Osteocyte (in vitro differentiated cells): ENCODE data around the gene ENOPH1. TPM values are rescaled to one million over a fixed set of nuclear protein-coding genes. Genes with fewer than 3 reads are reported as not detected.

Experiments used
- DNase-seq: peaks from one replicate; pipeline ENCODE4 v3.0.0; 2021; ENCODE audit warnings: mixed read lengths; ENCODE audit not compliant: unreplicated experiment; ENCODE audit errors: extremely low spot score
- H3K27ac Mint-ChIP-seq: one replicate; pipeline ENCODE4 v1.8.0; 2021; ENCODE audit warnings: mild to moderate bottlenecking, mixed read lengths; ENCODE audit not compliant: unreplicated experiment
- H3K27me3 Mint-ChIP-seq: one replicate; pipeline ENCODE4 v1.8.0; 2021; ENCODE audit warnings: mixed read lengths; ENCODE audit not compliant: unreplicated experiment
- H3K36me3 Mint-ChIP-seq: one replicate; pipeline ENCODE4 v1.8.0; 2021; ENCODE audit warnings: mixed read lengths; ENCODE audit not compliant: unreplicated experiment
- H3K4me1 Mint-ChIP-seq: one replicate; pipeline ENCODE4 v1.8.0; 2021; ENCODE audit warnings: mixed read lengths; ENCODE audit not compliant: unreplicated experiment
- H3K4me3 Mint-ChIP-seq: one replicate; pipeline ENCODE4 v1.8.0; 2021; ENCODE audit warnings: mild to moderate bottlenecking, moderate library complexity, mixed read lengths; ENCODE audit not compliant: unreplicated experiment
- H3K9me3 Mint-ChIP-seq: one replicate; pipeline ENCODE4 v1.8.0; 2021; ENCODE audit warnings: mixed read lengths; ENCODE audit not compliant: unreplicated experiment
- CTCF ChIP-seq: fragments of 200-600 bp; sonication (generic); IDR thresholded peaks from 2 replicates; pipeline ENCODE4 v1.5.0; 2021; ENCODE audit warnings: antibody characterized with exemption, mild to moderate bottlenecking, moderate library complexity
- total RNA-seq: library from RNA; stranded (reverse); gene quantifications from 2 replicates; pipeline ENCODE4 v1.2.1, GENCODE V29; 2021

The ENOPH1 gene
- total RNA-seq, 1 donor from 2014 or later: 36.5 TPM

- Mint-ChIP-seq H3K27me3 (no peaks in the 10 kb centered on the region), H3K36me3 (peaks cover 14% of the 10 kb centered on the region), H3K9me3 (no peaks in the 10 kb centered on the region), H3K4me1 (peaks cover 36% of the 10 kb centered on the region), H3K4me3 (no peak overlapping the region), H3K27ac (peak overlapping the region; percentile 54)
- TF ChIP-seq CTCF: no peak
- no peak for DNase-seq
Measured at GRCh38 chr4:82432596-82432995, 2.2 kb downstream of the ENOPH1 start.

- no peak for DNase-seq
- Mint-ChIP-seq H3K9me3 (no peaks in the 10 kb centered on the region), H3K4me3 (no peak overlapping the region), H3K27me3 (no peaks in the 10 kb centered on the region), H3K4me1 (peaks cover 32% of the 10 kb centered on the region), H3K36me3 (peaks cover 5% of the 10 kb centered on the region), H3K27ac (no peak overlapping the region)
- no peak for TF ChIP-seq CTCF
Measured at GRCh38 chr4:82433791-82434190, 3.4 kb downstream of the ENOPH1 start.

GRCh38 chr4:82434949-82435348 is 4.6 kb downstream of the ENOPH1 start:
- no peak overlapping the region for H3K4me3 Mint-ChIP-seq

GRCh38 chr4:82436130-82436529 is 5.7 kb downstream of the ENOPH1 start:
- Mint-ChIP-seq H3K36me3 (peaks cover 5% of the 10 kb centered on the region), H3K4me3 (no peak overlapping the region), H3K27ac (no peak overlapping the region), H3K4me1 (peaks cover 32% of the 10 kb centered on the region), H3K9me3 (no peaks in the 10 kb centered on the region), H3K27me3 (no peaks in the 10 kb centered on the region)
- DNase-seq: no peak
- no peak for TF ChIP-seq CTCF

More at GRCh38 chr4:82434949-82435348, 4.6 kb downstream of the ENOPH1 start:
- H3K27ac Mint-ChIP-seq: no peak overlapping the region
- no peak for TF ChIP-seq CTCF
- no peak for DNase-seq
- no peaks in the 10 kb centered on the region for H3K9me3 Mint-ChIP-seq
- H3K4me1 Mint-ChIP-seq: peaks cover 32% of the 10 kb centered on the region
- H3K36me3 Mint-ChIP-seq: peaks cover 5% of the 10 kb centered on the region
- no peaks in the 10 kb centered on the region for H3K27me3 Mint-ChIP-seq

GRCh38 chr4:82436780-82437179 is 6.4 kb downstream of the ENOPH1 start:
- no peak for TF ChIP-seq CTCF
- Mint-ChIP-seq H3K27ac (no peak overlapping the region), H3K27me3 (no peaks in the 10 kb centered on the region), H3K36me3 (peaks cover 5% of the 10 kb centered on the region), H3K4me1 (peaks cover 26% of the 10 kb centered on the region), H3K9me3 (no peaks in the 10 kb centered on the region), H3K4me3 (no peak overlapping the region)
- DNase-seq: no peak
